ENCODE data around the gene RHBDL3. TPM values are rescaled to one million over a fixed set of nuclear protein-coding genes. Genes with fewer than 3 reads are reported as not detected.

The RHBDL3 gene
- polyA plus RNA-seq, 1 donor (not counting 4 experiments of a cell fraction or from before 2014, with no cell fraction given) = not detected

DNA sequence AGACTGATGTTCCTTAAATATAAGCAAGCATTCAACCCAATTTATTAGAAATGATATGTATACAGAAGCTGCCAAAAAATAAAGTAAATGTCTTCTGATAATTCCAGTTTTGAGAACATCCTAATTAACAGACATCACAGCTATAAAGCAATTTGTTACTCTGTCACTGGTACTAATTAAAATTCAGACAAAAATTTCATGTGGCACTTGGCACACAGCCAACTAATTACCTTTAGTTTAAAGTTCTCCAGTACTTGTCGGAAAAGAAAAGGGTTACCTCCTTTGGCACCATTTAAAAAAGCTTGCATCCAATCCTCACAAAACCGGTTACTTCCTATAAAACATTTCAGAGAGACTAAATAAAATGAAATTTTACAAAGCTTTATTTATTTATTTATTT, 67.6 kb downstream of the RHBDL3 start:
- Histone ChIP-seq H3K9me1 (ENCODE audit: control insufficient read depth, extremely low read depth, insufficient read depth, low read length) (no peaks in the 10 kb centered on the region), H3K4me3 (ENCODE audit: control insufficient read depth in 2 of 3, extremely low read depth in 1 of 3, insufficient read depth in 2 of 3, low read depth in 1 of 3, low read length in 3 of 3) (no peak overlapping the region), H3K79me2 (ENCODE audit: control insufficient read depth, insufficient read depth, low read length) (no peaks in the 10 kb centered on the region), H4K20me1 (ENCODE audit: control insufficient read depth, extremely low read depth, insufficient read depth, low read length) (no peaks in the 10 kb centered on the region), H3K4me2 (ENCODE audit: control insufficient read depth, extremely low read depth, insufficient read depth, low read depth, low read length) (no peak overlapping the region), H3K27ac (ENCODE audit: control insufficient read depth, insufficient read depth, low read length) (no peak overlapping the region), H3K27me3 (ENCODE audit: control insufficient read depth, extremely low read depth, insufficient read depth, low read length) (no peaks in the 10 kb centered on the region), H3K36me3 (ENCODE audit: control insufficient read depth in 2 of 2, extremely low read depth in 1 of 2, insufficient read depth in 2 of 2, low read length in 2 of 2) (peaks cover 8 to 14% of the 10 kb centered on the region in 2 experiments), H3K9ac (ENCODE audit: control insufficient read depth, extremely low read depth, insufficient read depth, low read length) (no peak overlapping the region), H3K9me3 (ENCODE audit: control insufficient read depth, low read depth, low read length) (no peaks in the 10 kb centered on the region), H3K4me1 (ENCODE audit: control insufficient read depth, extremely low read depth, insufficient read depth, low read length) (peaks cover 14% of the 10 kb centered on the region), H2AFZ (ENCODE audit: control insufficient read depth, low read length) (no peak overlapping the region)
- dilution Hi-C loops (cut with MboI; ENCODE audit: extremely low pct_ligation_motif_present, low sequenced_read_pairs) = no loop called here
- DNase-seq (ENCODE audit: low read depth, low spot score) (no peak), FAIRE-seq (no peak)
- no peak for TF ChIP-seq EZH2 (IDR thresholded peaks at IDR 0.05; ENCODE audit: low read length)
- TF ChIP-seq, protein P1, sequence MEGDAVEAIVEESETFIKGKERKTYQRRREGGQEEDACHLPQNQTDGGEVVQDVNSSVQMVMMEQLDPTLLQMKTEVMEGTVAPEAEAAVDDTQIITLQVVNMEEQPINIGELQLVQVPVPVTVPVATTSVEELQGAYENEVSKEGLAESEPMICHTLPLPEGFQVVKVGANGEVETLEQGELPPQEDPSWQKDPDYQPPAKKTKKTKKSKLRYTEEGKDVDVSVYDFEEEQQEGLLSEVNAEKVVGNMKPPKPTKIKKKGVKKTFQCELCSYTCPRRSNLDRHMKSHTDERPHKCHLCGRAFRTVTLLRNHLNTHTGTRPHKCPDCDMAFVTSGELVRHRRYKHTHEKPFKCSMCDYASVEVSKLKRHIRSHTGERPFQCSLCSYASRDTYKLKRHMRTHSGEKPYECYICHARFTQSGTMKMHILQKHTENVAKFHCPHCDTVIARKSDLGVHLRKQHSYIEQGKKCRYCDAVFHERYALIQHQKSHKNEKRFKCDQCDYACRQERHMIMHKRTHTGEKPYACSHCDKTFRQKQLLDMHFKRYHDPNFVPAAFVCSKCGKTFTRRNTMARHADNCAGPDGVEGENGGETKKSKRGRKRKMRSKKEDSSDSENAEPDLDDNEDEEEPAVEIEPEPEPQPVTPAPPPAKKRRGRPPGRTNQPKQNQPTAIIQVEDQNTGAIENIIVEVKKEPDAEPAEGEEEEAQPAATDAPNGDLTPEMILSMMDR (optimal IDR thresholded peaks at IDR 0.05 in 1 of 3, IDR thresholded peaks at IDR 0.05 in 1 of 3, conservative IDR thresholded peaks at IDR 0.05 in 1 of 3; ENCODE audit: extremely low read depth in 1 of 3, insufficient read depth in 2 of 3, low read length in 3 of 3) = no peak

DNA sequence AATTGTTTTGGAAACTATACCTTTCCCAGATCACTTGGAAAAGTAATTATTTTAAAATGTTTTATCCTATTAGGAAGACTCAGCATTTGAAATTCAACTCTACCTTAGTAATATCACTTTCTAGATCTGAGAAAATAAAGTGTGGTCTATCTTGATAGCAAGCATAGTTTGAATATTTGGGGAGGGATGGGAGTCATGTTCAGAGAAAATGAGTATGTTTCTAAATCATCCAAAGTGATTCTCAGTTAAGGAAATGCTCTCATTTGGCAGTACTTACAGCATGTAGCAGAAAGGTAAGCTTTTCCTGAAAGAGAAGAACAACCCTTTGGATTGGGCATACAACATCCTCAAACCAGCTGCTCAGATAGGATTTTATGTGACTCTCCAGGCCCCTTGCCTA, 69.4 kb downstream of the RHBDL3 start:
- TF ChIP-seq, protein P1 (optimal IDR thresholded peaks at IDR 0.05 in 1 of 3, IDR thresholded peaks at IDR 0.05 in 1 of 3, conservative IDR thresholded peaks at IDR 0.05 in 1 of 3; ENCODE audit: extremely low read depth in 1 of 3, insufficient read depth in 2 of 3, low read length in 3 of 3) = no peak
- no peak for TF ChIP-seq EZH2 (IDR thresholded peaks at IDR 0.05; ENCODE audit: low read length)
- no peak overlapping the region for H3K4me2 ChIP-seq (ENCODE audit: control insufficient read depth, extremely low read depth, insufficient read depth, low read depth, low read length)
- peaks cover 14% of the 10 kb centered on the region for H3K4me1 ChIP-seq (ENCODE audit: control insufficient read depth, extremely low read depth, insufficient read depth, low read length)
- no peak overlapping the region for H3K4me3 ChIP-seq (ENCODE audit: control insufficient read depth in 2 of 3, extremely low read depth in 1 of 3, insufficient read depth in 2 of 3, low read depth in 1 of 3, low read length in 3 of 3)
- no peaks in the 10 kb centered on the region for H3K9me1 ChIP-seq (ENCODE audit: control insufficient read depth, extremely low read depth, insufficient read depth, low read length)
- no peak overlapping the region for H3K27ac ChIP-seq (ENCODE audit: control insufficient read depth, insufficient read depth, low read length)
- peaks cover 10 to 14% of the 10 kb centered on the region in 2 experiments for H3K36me3 ChIP-seq (ENCODE audit: control insufficient read depth in 2 of 2, extremely low read depth in 1 of 2, insufficient read depth in 2 of 2, low read length in 2 of 2)
- no peak for FAIRE-seq
- no peaks in the 10 kb centered on the region for H3K79me2 ChIP-seq (ENCODE audit: control insufficient read depth, insufficient read depth, low read length)
- dilution Hi-C loops (cut with MboI; ENCODE audit: extremely low pct_ligation_motif_present, low sequenced_read_pairs) = no loop called here
- H3K27me3 ChIP-seq (ENCODE audit: control insufficient read depth, extremely low read depth, insufficient read depth, low read length) = no peaks in the 10 kb centered on the region
- no peak overlapping the region for H2AFZ ChIP-seq (ENCODE audit: control insufficient read depth, low read length)
- H3K9me3 ChIP-seq (ENCODE audit: control insufficient read depth, low read depth, low read length) = no peaks in the 10 kb centered on the region
- no peak for DNase-seq (ENCODE audit: low read depth, low spot score)
- H4K20me1 ChIP-seq (ENCODE audit: control insufficient read depth, extremely low read depth, insufficient read depth, low read length) = no peaks in the 10 kb centered on the region
- H3K9ac ChIP-seq (ENCODE audit: control insufficient read depth, extremely low read depth, insufficient read depth, low read length) = no peak overlapping the region

All from keratinocyte (primary cell).